Muscle of back (tissue), 13 donors: Measurements from ENCODE around the gene TARBP2. TPM values are rescaled to one million over a fixed set of nuclear protein-coding genes. Genes with fewer than 3 reads are reported as not detected.

Experiments
- DNase-seq, 3 donors: peaks; one replicate each; pipeline versions ENCODE4 v3.0.0 to v3.0.0-alpha.2; 2013
- long read RNA-seq, 9 donors: transcript quantifications; one replicate each; lab custom pipeline, GENCODE V29; 2026
- polyA plus RNA-seq, 10 donors: library from polyadenylated mRNA; unstranded; fragments of 120-200 nt; gene quantifications; one replicate each; pipeline ENCODE4 v1.2.1, GENCODE V29; 2013; ENCODE audit not compliant: insufficient read length in 10 of 10

Gene TARBP2, protein sequence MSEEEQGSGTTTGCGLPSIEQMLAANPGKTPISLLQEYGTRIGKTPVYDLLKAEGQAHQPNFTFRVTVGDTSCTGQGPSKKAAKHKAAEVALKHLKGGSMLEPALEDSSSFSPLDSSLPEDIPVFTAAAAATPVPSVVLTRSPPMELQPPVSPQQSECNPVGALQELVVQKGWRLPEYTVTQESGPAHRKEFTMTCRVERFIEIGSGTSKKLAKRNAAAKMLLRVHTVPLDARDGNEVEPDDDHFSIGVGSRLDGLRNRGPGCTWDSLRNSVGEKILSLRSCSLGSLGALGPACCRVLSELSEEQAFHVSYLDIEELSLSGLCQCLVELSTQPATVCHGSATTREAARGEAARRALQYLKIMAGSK
- 10 to 100 TPM; 18.7 to 30.2 (median 22.3) TPM for polyA plus RNA-seq
- long read RNA-seq, donor 1, partial matches to known transcripts, result 0 of 6 reads
- long read RNA-seq, donor 1, other reads (novel, unspliced or antisense), result 0 of 6 reads
- long read RNA-seq, donor 2, partial matches to known transcripts, result 0 of 2 reads
- long read RNA-seq, donor 2, other reads (novel, unspliced or antisense), result 0 of 2 reads
- long read RNA-seq, donor 3, result 0 reads
- long read RNA-seq, donor 4, partial matches to known transcripts, result 0 of 1 reads
- long read RNA-seq, donor 4, other reads (novel, unspliced or antisense), result 0 of 1 reads
- long read RNA-seq, donor 5, partial matches to known transcripts, result 0 of 4 reads
- long read RNA-seq, donor 5, other reads (novel, unspliced or antisense), result 0 of 4 reads
- long read RNA-seq, donor 6, partial matches to known transcripts, result 0 of 4 reads
- long read RNA-seq, donor 6, other reads (novel, unspliced or antisense), result 0 of 4 reads
- long read RNA-seq, donor 7, partial matches to known transcripts, result 0 of 3 reads
- long read RNA-seq, donor 7, other reads (novel, unspliced or antisense), result 0 of 3 reads
- long read RNA-seq, donor 8, partial matches to known transcripts, result 0 of 2 reads
- long read RNA-seq, donor 8, other reads (novel, unspliced or antisense), result 0 of 2 reads
- long read RNA-seq, donor 9, partial matches to known transcripts, result 0 of 2 reads
- long read RNA-seq, donor 9, other reads (novel, unspliced or antisense), result 0 of 2 reads

DNA sequence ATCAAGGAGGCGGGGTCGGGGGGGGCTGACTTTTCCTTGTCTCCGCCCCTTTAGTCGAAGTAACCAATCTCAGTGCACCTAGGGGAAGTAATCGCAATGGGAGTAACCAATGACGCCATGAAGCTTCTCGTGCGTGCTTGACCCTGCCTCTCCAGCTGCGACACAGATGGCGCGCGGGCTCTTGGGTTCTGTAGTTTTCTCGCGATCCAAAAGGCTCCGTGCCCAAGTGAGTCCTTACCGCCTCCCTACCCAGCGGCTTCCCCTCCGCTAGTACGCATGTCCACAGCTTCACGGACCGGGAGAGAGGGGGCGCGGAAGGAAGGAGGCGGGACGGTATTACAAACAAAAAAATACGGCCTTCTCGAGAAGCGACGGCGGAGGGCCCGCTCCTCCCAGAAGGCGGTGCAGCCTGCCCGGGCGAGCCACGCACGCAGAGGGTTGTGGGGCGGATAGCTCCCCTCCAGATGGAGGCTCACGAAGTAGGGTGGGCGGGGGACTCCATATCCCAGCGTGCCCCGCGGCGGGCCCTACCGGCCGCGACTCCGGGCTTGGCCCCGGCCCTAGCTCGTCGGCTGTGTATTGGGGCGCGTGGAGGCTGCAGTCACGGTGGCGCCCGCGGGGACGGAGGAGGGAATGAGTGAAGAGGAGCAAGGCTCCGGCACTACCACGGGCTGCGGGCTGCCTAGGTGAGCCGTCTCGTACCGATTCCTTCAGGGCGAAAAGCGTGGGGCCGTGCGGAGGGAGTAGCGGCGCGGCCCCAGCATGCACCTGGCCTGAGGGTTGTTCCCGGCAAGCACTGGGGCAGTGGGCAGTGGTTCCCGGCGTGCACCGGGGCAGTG lies at the start of gene TARBP2:
TSS of gene TARBP2 (plus strand) at position 508 of the 839 bp plus-strand sequence. CDS start at position 634, 126 bp downstream.
- peak; percentile 99 to 100 (median 100) for DNase-seq

DNA sequence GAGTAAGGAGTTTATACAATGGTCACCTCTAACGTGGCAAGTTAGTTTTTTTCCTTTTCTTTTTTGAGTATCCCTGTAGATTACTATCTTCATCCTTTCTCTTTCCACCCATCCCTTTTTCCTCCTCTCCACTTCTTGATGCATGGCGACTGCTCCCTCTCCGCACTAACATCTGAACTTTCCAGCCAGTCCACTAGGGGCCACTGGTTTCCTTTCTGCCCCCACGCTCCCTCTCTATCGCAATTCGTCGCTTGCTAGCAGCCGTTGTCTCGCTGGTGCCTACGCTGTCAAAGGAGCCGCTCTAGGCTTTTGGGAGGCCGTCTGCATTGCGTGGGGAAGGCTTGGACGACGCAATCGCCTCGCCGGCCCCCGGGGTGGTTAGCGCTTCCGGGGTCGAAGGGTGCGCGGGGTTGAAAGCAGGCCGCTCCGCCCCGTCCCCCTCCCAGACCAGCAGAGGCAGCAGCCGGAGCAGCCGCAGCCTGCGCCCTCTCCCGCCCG lies 49.4 kb upstream of the TARBP2 start, which contains the start of gene PCBP2:
TSS of gene PCBP2 (plus strand) at position 442 of the 498 bp plus-strand sequence. CDS start 2,699 bp downstream, outside the sequence.
- DNase-seq, result peak; percentile 99 to 100 (median 99)

DNA sequence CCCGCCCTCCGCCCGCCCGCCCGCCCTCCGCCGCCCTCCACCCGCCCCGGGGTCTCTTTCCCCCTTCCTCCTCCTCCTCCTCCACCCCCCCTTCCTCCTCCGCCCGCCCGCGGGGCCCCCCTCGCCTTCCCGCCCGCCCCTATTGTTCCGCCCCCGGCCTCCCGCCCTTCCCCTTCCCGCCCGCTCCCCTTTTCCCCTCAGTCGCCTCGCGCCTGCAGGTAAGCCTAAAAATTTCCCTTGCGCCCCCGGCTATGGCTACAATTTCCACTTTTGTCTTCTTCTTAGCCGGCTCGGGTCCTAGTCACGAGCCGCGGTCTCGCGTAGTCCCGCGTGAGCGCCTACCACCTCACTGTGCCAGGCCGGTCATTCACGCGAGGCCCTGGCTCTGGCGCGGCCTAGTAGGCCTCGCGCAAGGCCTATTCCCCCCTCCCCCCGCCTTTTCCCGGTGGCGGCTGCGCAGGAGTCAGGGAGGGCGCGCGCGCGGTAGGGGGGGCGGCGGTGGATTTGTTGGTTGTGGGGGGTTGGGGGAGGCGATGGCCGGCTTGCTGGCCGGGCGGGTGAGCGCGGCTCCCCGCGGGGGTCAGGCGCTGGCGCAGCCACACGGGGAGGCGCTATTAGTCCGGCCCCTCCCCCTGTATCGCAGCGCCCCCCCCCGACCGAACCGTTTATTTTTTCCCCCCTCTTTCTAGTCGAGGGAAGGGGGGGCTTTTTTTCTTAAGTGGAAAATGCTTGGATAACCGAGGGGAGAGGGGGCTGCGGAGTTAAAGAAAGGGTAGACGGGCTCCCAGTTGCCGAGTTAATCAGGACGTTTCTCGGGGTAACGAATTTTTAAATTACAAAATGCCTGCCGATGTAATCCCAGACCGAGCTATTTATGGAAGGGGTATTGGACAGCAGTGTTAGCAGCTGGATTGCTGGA lies 48.7 kb upstream of the TARBP2 start:
- DNase-seq, result peak; percentile 82 to 94 (median 90)

DNA sequence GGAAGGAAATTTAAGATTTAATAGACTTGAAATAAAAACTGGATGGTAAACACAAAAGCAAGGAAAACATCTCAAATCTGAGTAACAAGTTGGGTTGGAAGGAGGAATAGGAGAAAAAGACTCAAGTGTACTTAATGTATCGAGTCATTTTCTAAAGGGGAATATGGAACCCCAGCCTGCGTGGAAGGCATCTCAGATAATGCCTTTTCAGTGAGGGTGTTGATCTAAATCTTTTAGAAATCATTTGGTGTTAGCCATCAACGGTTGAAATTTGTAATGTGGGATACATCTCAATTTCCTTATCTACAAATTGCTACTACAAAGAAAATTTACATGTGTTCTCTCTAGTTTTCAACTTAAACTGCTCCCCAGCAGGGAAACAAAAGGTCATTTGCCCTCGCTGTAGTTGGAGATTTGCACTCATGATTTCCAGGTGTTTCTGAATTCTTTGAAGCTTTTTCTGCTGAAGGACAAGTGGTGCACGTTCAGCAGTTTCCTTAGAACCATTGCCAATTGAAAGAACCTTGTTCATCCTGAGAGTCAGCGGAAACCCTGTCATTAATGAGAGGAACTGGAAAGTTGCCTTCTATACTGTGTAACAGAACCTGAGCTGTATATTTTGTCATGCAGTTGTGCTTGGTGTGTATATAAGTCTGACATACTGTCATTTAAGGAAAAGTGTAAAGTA lies 47.0 kb upstream of the TARBP2 start:
- DNase-seq, result no peak

DNA sequence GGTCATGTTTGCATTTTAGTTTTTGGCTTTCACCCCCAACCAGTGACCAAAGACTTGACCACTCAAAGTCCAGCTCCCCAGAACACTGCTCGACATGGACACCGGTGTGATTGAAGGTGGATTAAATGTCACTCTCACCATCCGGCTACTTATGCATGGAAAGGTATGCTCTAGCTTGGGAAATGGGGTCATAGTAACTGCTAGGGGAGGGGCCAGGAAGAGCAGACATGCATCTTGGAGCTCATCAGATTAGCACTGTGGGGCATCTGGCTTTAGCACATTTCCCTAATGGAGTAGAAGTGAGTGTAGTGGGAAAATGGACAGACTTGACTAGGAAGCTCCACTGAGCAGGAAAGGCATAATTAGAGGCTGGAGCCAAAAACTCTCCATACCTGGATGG lies 46.4 kb upstream of the TARBP2 start:
- no peak for DNase-seq

DNA sequence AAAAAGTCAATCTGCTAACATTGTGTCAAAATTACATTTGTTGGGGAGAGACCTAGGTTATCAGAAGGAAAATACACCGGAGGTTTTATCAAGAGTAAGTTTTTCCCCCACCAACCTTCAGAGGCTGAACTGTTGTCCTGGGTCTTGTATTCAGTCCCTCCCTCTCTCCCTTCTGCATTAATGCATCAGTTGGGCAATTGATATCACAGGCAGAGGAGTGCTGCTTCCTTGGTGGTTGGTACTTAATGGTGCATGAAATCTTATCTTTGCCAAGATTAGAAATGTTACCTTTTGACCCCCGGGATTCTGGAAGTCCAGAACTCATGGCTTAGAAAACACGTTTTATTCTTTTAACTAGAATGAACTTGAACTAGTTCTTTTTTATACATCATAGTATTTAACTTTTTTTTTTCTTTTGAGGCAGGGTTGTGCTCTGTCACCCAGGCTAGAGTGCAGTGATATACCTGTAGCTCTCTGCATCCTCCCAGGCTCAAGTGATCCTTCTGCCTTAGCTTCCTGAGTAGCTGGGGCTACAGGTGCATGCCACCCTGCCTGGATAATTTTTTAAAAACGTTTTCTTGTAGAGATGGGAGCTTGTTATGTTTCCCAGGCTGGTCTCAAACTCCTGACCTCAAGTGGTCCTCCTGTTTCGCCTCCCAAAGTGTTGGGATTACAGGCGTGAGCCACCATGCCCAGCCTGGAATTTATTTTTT lies 44.3 kb upstream of the TARBP2 start:
- no peak for DNase-seq

DNA sequence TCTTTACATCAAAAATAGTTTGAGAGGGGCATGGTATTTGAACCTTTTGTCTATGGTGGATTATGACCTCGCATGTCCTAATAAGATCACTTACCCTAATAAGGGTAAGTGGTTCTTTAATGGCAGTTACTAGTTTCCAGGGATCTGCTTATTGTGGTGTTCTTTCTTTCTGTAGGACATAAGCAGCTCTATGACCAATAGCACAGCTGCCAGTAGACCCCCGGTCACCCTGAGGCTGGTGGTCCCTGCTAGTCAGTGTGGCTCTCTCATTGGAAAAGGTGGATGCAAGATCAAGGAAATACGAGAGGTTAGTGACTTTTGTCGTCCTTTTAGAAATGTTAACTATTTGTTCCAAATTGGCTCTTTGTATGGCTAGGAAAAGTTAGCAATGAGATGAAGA lies 42.0 kb upstream of the TARBP2 start:
- DNase-seq, result no peak

DNA sequence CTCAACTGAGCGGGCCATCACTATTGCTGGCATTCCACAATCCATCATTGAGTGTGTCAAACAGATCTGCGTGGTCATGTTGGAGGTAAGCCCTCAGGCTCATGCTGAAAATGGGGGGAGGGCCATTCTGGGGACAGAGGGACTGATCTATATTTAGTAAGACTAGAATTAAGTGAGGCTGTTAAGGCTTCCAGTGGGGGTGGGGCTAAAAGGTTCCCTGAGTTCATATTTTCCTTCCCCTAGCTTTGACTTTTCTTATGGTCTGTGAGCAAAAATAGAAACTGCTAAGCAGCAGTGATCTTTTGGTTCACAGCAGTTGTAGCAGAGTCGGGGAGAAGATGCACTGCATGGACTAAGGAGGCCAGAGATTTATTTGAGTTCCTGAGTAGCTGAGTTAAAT lies 40.0 kb upstream of the TARBP2 start:
- DNase-seq, result no peak

DNA sequence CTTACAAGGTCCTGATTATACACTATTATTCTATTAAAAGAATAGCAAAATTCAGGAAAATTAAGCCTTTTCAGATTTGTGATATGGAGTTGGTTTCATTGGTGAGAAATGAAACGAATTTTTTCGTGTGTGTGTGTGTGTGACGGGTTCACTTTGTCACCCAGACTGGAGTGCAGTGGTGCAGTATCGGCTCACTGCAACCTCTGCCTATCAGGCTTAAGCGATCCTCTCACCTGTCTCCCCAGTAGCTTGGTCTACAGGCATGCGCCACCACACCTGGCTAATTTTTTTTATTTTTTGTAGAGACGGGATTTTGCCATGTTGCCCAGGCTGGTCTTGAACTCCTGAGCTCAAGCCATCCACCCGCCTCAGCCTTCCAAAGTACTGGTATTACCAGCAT lies 39.5 kb upstream of the TARBP2 start:
- DNase-seq, result no peak

DNA sequence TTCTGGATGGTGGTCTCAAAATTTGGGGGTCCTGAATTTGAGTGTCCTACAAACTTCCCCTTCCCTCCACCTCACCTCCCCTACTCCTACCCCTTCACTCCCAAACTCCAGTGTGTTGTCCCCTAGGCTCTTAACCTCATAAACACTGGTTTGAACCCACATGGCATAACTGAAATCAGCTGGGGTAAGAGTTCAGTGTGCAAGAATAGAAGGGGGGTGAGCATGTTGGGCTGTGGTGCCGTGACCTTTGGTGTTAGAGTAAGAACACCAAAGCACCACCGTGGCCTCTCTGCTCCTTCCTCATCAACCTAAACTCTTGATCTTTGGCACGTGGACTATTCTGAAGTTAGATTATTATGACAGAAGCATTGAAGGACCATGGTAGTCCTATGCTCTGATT lies 38.1 kb upstream of the TARBP2 start:
- DNase-seq, result no peak

DNA sequence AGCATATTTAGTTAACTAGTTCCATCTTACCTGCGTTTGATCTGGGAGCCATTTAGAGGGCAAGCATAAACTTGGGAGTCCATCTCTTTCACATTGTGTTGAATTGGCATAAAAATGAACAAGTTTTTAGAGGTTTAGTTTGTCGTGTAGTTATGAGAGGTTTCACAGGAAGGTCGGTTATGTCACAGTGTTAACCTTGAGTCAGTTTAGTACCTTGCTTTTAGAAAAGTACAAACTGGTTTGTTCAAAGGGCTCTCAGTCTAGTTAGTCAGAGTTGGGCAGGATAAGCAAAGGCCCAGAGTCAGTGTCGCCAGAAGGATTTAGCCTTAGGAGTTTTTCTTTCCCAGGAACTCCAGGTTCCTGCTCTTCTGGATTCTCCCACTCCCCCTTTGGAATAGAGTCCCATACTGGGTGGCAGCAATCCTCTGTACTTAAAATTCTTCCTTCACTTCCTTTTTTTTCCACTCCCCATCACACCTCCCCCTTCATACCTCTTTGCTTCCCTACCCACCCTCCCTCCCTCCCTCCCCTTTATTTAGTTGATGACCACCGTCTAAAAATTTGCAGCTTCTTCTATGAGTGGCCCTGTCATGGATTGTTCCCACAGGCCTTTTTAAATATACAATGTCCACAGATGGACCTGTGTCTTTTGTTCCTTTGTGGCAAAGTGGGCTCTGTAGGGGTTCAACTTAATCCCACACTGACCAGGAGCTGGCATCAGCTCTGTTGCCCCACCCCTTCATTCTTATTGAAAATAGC lies 37.1 kb upstream of the TARBP2 start:
- no peak for DNase-seq

DNA sequence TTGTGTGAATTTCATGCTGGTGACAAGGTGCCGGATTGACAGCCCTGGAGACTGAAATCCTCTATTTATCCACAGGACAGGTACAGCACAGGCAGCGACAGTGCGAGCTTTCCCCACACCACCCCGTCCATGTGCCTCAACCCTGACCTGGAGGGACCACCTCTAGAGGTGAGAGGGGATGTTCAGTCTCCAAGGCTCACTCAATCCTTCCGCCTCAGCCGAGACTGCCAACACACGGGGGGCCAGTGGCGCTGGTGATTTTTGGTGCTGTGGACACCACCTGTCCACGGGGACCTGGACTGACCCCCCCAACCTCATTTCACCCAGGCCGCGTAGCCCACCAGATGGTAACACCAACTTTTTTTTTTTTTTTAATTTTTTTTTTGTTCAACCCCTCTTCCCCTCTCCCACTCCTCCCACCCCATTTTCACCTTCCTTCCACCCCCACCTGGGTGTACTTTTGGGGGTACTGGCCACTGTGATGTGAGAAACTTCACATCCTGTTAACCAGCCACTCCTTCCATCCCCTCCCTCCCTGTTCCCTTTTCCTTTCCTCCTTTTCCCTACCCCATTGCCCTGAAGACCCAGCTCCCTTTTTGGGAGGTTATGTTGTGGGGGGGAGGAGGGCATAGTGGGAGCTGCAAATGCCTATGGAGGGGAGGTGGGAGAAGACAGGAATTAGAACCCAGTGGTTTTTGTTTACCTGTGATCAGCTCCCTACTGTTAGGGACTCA lies 36.2 kb upstream of the TARBP2 start:
- no peak for DNase-seq

DNA sequence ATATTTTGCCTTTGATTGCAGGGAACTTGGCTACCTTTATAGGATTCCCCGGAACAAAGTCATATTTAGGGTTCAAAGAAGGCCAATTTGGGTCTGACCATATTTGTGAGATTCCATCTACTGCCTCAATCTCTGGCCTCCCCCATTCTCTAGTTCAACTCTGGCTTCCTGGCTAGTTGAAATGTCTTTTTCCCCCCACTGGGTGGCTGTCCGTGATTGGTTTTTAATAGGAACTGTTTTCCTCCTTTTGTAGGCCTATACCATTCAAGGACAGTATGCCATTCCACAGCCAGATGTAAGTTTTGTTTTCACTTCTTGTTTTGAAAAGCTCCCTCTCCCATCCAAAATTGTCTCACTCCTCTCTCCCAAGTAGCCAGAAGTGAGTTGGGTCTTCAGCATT lies 35.4 kb upstream of the TARBP2 start:
- DNase-seq, result no peak

DNA sequence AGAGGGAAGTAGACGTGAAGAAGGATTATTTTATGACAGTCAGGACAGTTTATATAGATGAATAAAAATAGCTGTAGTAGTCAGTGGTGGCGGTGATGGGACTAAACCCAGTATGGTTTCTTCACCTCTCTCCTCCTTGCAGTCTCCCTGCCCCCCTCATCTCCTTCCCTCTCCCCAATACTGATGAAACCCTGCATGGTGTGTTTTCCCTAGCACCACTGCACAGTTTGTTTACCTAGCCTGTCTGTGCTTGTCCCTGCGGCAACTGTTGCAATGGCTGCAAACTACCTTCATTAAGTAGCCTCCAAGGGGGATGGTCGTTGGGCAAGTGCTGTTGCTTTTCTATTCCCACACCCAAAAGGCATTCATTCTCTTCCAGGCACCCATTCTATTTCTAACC lies 34.4 kb upstream of the TARBP2 start:
- no peak for DNase-seq

DNA sequence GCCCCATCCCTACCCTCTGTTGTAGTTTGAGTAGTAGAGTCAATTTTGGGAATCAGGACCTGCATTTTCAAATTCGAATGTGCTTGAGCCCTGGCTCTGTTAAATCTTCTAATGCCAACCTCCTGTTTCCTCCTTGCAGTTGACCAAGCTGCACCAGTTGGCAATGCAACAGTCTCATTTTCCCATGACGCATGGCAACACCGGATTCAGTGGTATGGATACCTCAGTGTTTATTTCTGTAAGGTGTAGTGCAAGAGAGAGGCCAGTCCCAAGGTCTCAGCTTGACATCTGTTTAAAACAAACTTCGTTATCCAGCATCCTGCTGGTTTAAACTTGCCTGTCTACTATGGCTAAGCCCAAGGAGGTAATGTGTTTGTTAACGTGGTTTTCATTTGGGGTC lies 34.0 kb upstream of the TARBP2 start:
- DNase-seq, result no peak

DNA sequence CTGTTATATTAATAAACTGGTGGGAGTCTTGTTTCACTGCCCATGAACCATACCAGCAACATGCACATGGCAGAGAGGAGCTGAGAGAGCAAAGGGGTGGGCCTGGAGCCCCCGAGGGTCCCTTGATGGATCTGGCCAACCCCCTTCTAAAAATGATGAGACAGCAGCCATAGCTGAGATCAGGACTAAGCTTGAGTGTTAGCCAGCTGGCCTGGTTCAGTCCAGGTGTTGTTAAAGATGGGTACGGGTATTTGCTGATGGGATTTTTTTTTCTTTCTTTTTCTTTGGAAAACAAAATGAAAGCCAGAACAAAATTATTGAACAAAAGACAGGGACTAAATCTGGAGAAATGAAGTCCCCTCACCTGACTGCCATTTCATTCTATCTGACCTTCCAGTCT lies 33.2 kb upstream of the TARBP2 start:
- DNase-seq, result no peak

DNA sequence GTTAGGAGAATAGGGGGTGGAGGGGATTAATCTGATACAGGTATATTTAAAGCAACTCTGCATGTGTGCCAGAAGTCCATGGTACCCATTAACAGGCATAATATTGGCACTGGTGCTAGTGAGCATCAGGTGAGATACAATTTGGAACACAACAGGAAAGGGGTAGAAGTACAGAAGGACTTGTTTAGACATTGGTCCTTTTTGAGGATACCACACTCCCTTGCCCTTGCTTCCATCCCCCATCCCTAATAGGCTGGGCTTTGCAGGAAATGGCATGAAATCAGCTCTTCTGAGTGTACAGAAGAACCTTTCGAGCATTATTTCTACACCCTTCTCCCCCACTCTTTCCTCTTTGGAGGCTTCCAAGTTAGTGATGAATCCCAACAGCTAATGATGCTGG lies 32.8 kb upstream of the TARBP2 start:
- DNase-seq, result no peak
